Ishikawa (cell line): ENCODE results near the gene KCNG2.

ENCODE experiments used
- EGR1 ChIP-seq: IDR thresholded peaks from 2 replicates; pipeline ENCODE4 v1.6.1; 2012
- YY1 ChIP-seq: IDR thresholded peaks from 2 replicates; pipeline ENCODE4 v1.6.1; 2012; ENCODE audit warnings: low read depth
- TF ChIP-seq, protein P1 (sequence below): IDR thresholded peaks from 2 replicates; pipeline ENCODE4 v1.6.1; 2012

- TF ChIP-seq YY1: no peak
- no peak for TF ChIP-seq EGR1
- TF ChIP-seq, protein P1, sequence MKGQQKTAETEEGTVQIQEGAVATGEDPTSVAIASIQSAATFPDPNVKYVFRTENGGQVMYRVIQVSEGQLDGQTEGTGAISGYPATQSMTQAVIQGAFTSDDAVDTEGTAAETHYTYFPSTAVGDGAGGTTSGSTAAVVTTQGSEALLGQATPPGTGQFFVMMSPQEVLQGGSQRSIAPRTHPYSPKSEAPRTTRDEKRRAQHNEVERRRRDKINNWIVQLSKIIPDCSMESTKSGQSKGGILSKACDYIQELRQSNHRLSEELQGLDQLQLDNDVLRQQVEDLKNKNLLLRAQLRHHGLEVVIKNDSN: no peak
Measured at GRCh38 chr18:79882522-79883241, 84.9 kb downstream of the KCNG2 start.
